Vagina (tissue), 2 donors: ENCODE measurements around the gene SSR1.

Source experiments
- CTCF ChIP-seq, 3 experiments: fragments of 450-650 bp in 2 of 3; fragments of 200-600 bp in 1 of 3; sonication (generic) in 1 of 3; IDR thresholded peaks; one replicate each; pipeline ENCODE4 v1.5.1; 2017 to 2019; ENCODE audit warnings: antibody characterized with exemption in 3 of 3, mild to moderate bottlenecking in 2 of 3, moderate library complexity in 2 of 3
- POLR2A ChIP-seq, 2 donors: fragments of 450-650 bp; IDR thresholded peaks; one replicate each; pipeline ENCODE4 v1.6.1; 2017; ENCODE audit warnings: antibody characterized with exemption in 2 of 2, mild to moderate bottlenecking in 2 of 2, moderate library complexity in 2 of 2

- no peak for TF ChIP-seq POLR2A (IDR thresholded peaks at IDR 0.05)
- TF ChIP-seq CTCF (IDR thresholded peaks at IDR 0.05): no peak
Observed at GRCh38 chr6:7296602-7297001, 16.4 kb downstream of the SSR1 start.
